ENCODE data around the gene ANKRA2. TPM values are rescaled to one million over a fixed set of nuclear protein-coding genes. Genes with fewer than 3 reads are reported as not detected.

Gene ANKRA2
- polyA plus RNA-seq, 1 of the 3 experiments (the other 2 are of a cell fraction) = 14.5 TPM

DNA sequence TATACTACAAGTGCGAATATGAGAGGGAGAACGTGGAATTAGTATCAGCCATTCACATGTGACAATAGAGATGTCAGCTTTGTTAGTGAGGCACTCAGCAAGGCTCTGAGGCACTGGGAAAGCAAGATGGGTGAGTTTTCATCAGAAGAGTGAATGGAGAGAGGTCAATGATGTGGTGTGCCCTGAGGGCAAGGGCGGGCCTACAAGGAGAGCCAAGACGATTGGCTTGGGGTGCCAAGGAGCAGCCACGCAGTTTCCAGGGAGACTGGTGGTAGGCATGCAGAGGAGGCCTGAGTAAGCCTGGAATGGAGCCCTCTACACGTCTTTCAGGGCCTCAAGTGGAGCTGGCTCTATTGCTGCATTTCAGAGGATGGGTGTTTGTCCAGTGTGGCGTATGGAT, 42.5 kb downstream of the ANKRA2 start:
- Histone ChIP-seq H3K79me2 (ENCODE audit: insufficient read depth) (no peaks in the 10 kb centered on the region), H4K20me1 (ENCODE audit: insufficient read depth) (no peaks in the 10 kb centered on the region), H3K4me1 (ENCODE audit: control insufficient read depth in 1 of 2, insufficient read depth in 2 of 2, low read depth in 1 of 2, low read length in 1 of 2) (no peaks in the 10 kb centered on the region; a peak in 1 of 4 replicates), H2AFZ (ENCODE audit: low read depth) (no peak overlapping the region), H3F3A (replicated peaks; ENCODE audit: insufficient read depth) (peaks cover 9% of the 10 kb centered on the region), H3K4me2 (no peak overlapping the region), H3K9me3 (no peaks in the 10 kb centered on the region), H3K27me3 (ENCODE audit: insufficient read depth) (no peaks in the 10 kb centered on the region), H3K4me3 (ENCODE audit: low read depth in 2 of 2, low read length in 1 of 2) (no peak overlapping the region), H3K27ac (ENCODE audit: low read depth in 2 of 2, low read length in 1 of 2) (no peak overlapping the region), H3K36me3 (replicated peaks in 1 of 2; ENCODE audit: control insufficient read depth in 1 of 2, insufficient read depth in 2 of 2, low read length in 1 of 2) (no peaks in the 10 kb centered on the region), H3K9me2 (no peaks in the 10 kb centered on the region), H3K9ac (no peak overlapping the region)
- ChIA-PET POLR2A (no interaction called here), CTCF (interaction anchor here (1.1 to 9.8 kb wide), 2 partner anchors 14 to 68 kb away, joined by 3 to 100 read pairs; no protein-coding TSS in a partner anchor)
- WGBS (ENCODE audit: low lambda C conversion rate) = 94% methylated on average over 6 of the region's 7 CpGs
- no peak for DNase-seq
- TF ChIP-seq FOXM1 (IDR thresholded peaks at IDR 0.05; ENCODE audit: low read depth) (no peak), MEF2A (IDR thresholded peaks at IDR 0.05; ENCODE audit: borderline replicate concordance, low read depth) (no peak), USF2 (IDR thresholded peaks at IDR 0.05; ENCODE audit: borderline replicate concordance, low read depth, low read length) (no peak), GATA2 (CRISPR knock-in tag; IDR thresholded peaks at IDR 0.05) (no peak)

DNA sequence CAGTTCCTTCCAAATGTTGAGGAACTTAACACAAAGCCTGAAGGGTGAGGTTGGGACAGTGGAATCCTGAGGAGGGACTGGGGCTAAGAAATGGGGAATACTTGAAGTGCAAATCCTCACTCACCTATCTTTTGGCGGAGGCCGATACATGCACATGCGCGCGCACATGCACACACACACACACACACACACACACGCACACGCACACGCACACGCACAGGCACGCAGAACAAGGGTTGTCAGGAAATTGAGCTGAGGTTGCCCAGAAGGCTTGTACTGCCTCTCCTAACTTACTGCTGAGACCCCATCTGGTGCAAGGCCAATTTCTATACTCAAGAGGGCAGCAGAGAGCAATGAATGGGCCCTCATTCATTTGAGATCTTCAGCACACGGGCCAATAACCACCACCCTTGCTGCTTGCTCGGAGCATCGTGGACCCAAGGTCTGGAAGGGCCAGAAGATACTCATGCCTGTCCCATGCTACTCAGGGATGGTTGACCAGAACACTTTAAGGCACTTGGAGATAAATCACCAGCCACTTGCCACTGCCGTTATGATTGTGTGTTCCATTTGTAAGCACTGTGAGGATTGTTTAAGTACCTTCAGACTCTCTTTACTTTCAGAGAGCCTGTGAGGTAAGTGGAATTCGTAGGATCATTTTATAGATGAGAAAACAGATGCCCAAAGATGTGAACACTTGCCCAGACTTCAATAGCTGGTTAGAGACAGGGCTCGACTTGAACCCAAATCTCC, 45.7 kb downstream of the ANKRA2 start:
- H3K79me2 ChIP-seq (ENCODE audit: insufficient read depth) = no peaks in the 10 kb centered on the region
- CTCF ChIA-PET = interaction anchor here (0.5 to 9.8 kb wide), 20 partner anchors 8 to 273 kb away, joined by 3 to 100 read pairs (median 4); partner anchors contain the start of genes ANKRA2, BTF3 and UTP15
- no peak overlapping the region for H3K4me2 ChIP-seq
- no peaks in the 10 kb centered on the region for H3K9me2 ChIP-seq
- no peaks in the 10 kb centered on the region for H4K20me1 ChIP-seq (ENCODE audit: insufficient read depth)
- peak overlapping the region; percentile 54; the same call in 1 of the 2 replicates for H2AFZ ChIP-seq (ENCODE audit: low read depth)
- no peaks in the 10 kb centered on the region; a peak in 1 of 4 replicates for H3K4me1 ChIP-seq (ENCODE audit: control insufficient read depth in 1 of 2, insufficient read depth in 2 of 2, low read depth in 1 of 2, low read length in 1 of 2)
- TF ChIP-seq ELF1 (IDR thresholded peaks at IDR 0.05) = no peak
- no peak for TF ChIP-seq NRF1 (IDR thresholded peaks at IDR 0.05; ENCODE audit: low read depth, low read length)
- no peak for TF ChIP-seq MXI1 (IDR thresholded peaks at IDR 0.05; ENCODE audit: low read depth, low read length)
- TF ChIP-seq USF2 (IDR thresholded peaks at IDR 0.05; ENCODE audit: borderline replicate concordance, low read depth, low read length) = no peak
- no peak for TF ChIP-seq POLR2AphosphoS5 (IDR thresholded peaks at IDR 0.05; ENCODE audit: low read depth, low read length)
- TF ChIP-seq JUND (IDR thresholded peaks at IDR 0.05) = no peak
- peak; percentile 87 for TF ChIP-seq RAD21 (IDR thresholded peaks at IDR 0.05; ENCODE audit: low read length)
- peak; percentile 81 for TF ChIP-seq CTCF (IDR thresholded peaks at IDR 0.05)
- TF ChIP-seq, protein P1, sequence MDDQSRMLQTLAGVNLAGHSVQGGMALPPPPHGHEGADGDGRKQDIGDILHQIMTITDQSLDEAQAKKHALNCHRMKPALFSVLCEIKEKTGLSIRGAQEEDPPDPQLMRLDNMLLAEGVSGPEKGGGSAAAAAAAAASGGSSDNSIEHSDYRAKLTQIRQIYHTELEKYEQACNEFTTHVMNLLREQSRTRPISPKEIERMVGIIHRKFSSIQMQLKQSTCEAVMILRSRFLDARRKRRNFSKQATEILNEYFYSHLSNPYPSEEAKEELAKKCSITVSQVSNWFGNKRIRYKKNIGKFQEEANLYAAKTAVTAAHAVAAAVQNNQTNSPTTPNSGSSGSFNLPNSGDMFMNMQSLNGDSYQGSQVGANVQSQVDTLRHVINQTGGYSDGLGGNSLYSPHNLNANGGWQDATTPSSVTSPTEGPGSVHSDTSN (IDR thresholded peaks at IDR 0.05) = no peak
- peak; percentile 17 for TF ChIP-seq CHD2 (IDR thresholded peaks at IDR 0.05; ENCODE audit: low read length, partially characterized antibody)
- peak; percentile 71; the same call in 1 of the 2 replicates for TF ChIP-seq SMC3 (IDR thresholded peaks at IDR 0.05; ENCODE audit: low read depth, low read length)
- DNase-seq = peak; percentile 84
- no peaks in the 10 kb centered on the region for H3K9me3 ChIP-seq
- peaks cover 9% of the 10 kb centered on the region for H3F3A ChIP-seq (replicated peaks; ENCODE audit: insufficient read depth)
- H3K27me3 ChIP-seq (ENCODE audit: insufficient read depth) = no peaks in the 10 kb centered on the region
- no peak overlapping the region for H3K4me3 ChIP-seq (ENCODE audit: low read depth in 2 of 2, low read length in 1 of 2)
- no peaks in the 10 kb centered on the region for H3K36me3 ChIP-seq (replicated peaks in 1 of 2; ENCODE audit: control insufficient read depth in 1 of 2, insufficient read depth in 2 of 2, low read length in 1 of 2)
- WGBS (ENCODE audit: low lambda C conversion rate) = 20% methylated on average over 16 of the region's 16 CpGs
- POLR2A ChIA-PET = interaction anchor here (1.0 kb wide), 1 partner anchor 45 kb away, joined by 3 read pairs; the partner anchor contains the start of gene ANKRA2
- H3K27ac ChIP-seq (ENCODE audit: low read depth in 2 of 2, low read length in 1 of 2) = no peak overlapping the region
- H3K9ac ChIP-seq = no peak overlapping the region

All from SK-N-SH (cell line).